Endothelial cell of umbilical vein (primary cell): ENCODE results near the gene ADCY2. TPM values are rescaled to one million over a fixed set of nuclear protein-coding genes. Genes with fewer than 3 reads are reported as not detected.

Experiments used
- BruUV-seq: library from RNA; stranded (reverse); fragments of 400-500 nt; replicated peaks from 2 replicates; lab custom pipeline; 2021; lab: Mats Ljungman, UMichigan
- CTCF ChIA-PET: fragments of 300-600, 350-600 bp; sonication (Branson Sonifier 250); formaldehyde crosslinking; loops from one replicate; lab custom pipeline; 2021; ENCODE audit warnings: antibody characterized with exemption, inconsistent platforms; lab: Charles Lee
- POLR2A ChIA-PET: fragments of 300-600, 350-600 bp; sonication (Branson Sonifier 250); formaldehyde crosslinking; loops from one replicate; lab custom pipeline; 2021; ENCODE audit warnings: antibody characterized with exemption, inconsistent platforms; lab: Charles Lee
- DNase-seq: peaks from one replicate; pipeline ENCODE4 v3.0.0-alpha.2; 2011; ENCODE audit warnings: low read depth, low spot score
- FAIRE-seq: peaks from 2 replicates; lab custom pipeline; 2011; peaks lifted over from hg19 to GRCh38; lab: Jason Lieb, UNC
- H2AFZ ChIP-seq: 2 replicates; pipeline ENCODE4 v1.6.0; 2012; ENCODE audit warnings: low read depth, low read length, control low read depth, inconsistent platforms
- H3K27ac ChIP-seq: 2 replicates; pipeline ENCODE4 v1.5.1; 2011; ENCODE audit warnings: low read depth, mild to moderate bottlenecking, control low read depth, low read length, moderate library complexity; ENCODE audit not compliant: insufficient read depth
- H3K27me3 ChIP-seq, 2 experiments: 2 replicates each; pipeline versions ENCODE4 v1.6.0 to v1.6.1; 2011; ENCODE audit warnings: low read length in 2 of 2, mixed read lengths in 1 of 2; ENCODE audit not compliant: control insufficient read depth in 2 of 2, insufficient read depth in 2 of 2
- H3K36me3 ChIP-seq, 2 experiments: 2 replicates in 1 of 2; 3 replicates in 1 of 2; pipeline ENCODE4 v1.5.1; 2011; ENCODE audit warnings: low read length in 2 of 2, mild to moderate bottlenecking in 1 of 2, moderate library complexity in 1 of 2; ENCODE audit not compliant: control insufficient read depth in 2 of 2, insufficient read depth in 2 of 2; ENCODE audit errors: extremely low read depth in 1 of 2
- H3K4me1 ChIP-seq: 3 replicates; pipeline ENCODE4 v1.5.1; 2011; ENCODE audit warnings: mild to moderate bottlenecking, low read length; ENCODE audit not compliant: control insufficient read depth, insufficient read depth; ENCODE audit errors: extremely low read depth
- H3K4me2 ChIP-seq: 2 replicates; pipeline ENCODE4 v1.6.1; 2011; ENCODE audit warnings: low read length, control low read depth, mixed read lengths; ENCODE audit not compliant: insufficient read depth
- H3K4me3 ChIP-seq, 3 experiments: fragments of 200-600 bp in 1 of 3; sonication (generic), shearing (Covaris generic) in 1 of 3; replicated peaks in 1 of 3; 2 replicates each; pipeline ENCODE4 v1.5.1; 2011 to 2016; ENCODE audit warnings: control low read depth in 3 of 3, low read length in 3 of 3, mild to moderate bottlenecking in 2 of 3, inconsistent platforms in 1 of 3, low read depth in 1 of 3, moderate library complexity in 1 of 3; ENCODE audit not compliant: insufficient read depth in 1 of 3
- H3K79me2 ChIP-seq: 2 replicates; pipeline ENCODE4 v1.6.0; 2012; ENCODE audit warnings: low read length, inconsistent platforms; ENCODE audit not compliant: control insufficient read depth, insufficient read depth
- H3K9ac ChIP-seq: replicated peaks from 2 replicates; pipeline ENCODE3; 2011; ENCODE audit warnings: low read length, control low read depth; ENCODE audit not compliant: insufficient read depth; ENCODE audit errors: extremely low read depth
- H3K9me1 ChIP-seq: replicated peaks from 3 replicates; pipeline ENCODE4 v1.6.0; 2011; ENCODE audit warnings: mild to moderate bottlenecking, low read length; ENCODE audit not compliant: control insufficient read depth, insufficient read depth; ENCODE audit errors: extremely low read depth
- H3K9me3 ChIP-seq: replicated peaks from 2 replicates; pipeline ENCODE4 v1.5.1; 2012; ENCODE audit warnings: low read length, inconsistent platforms; ENCODE audit not compliant: control insufficient read depth, insufficient read depth
- H4K20me1 ChIP-seq: replicated peaks from 2 replicates; pipeline ENCODE3; 2011; ENCODE audit warnings: mild to moderate bottlenecking, low read length; ENCODE audit not compliant: control insufficient read depth, insufficient read depth; ENCODE audit errors: extremely low read depth
- EZH2 ChIP-seq: IDR thresholded peaks from 2 replicates; pipeline ENCODE4 v1.6.1; 2012; ENCODE audit warnings: borderline replicate concordance, low read depth, mild to moderate bottlenecking, moderate library complexity, low read length, inconsistent platforms; ENCODE audit not compliant: severe bottlenecking
- FOS ChIP-seq: IDR thresholded peaks from 2 replicates; pipeline ENCODE4 v1.6.1; 2011; ENCODE audit warnings: mild to moderate bottlenecking, low read length, moderate library complexity, borderline replicate concordance; ENCODE audit not compliant: insufficient read depth
- GATA2 ChIP-seq: IDR thresholded peaks from 2 replicates; pipeline ENCODE4 v1.7.0; 2011; ENCODE audit warnings: low read depth, mild to moderate bottlenecking, moderate library complexity, mixed read lengths, low read length; ENCODE audit not compliant: insufficient read length, insufficient read depth
- JUN ChIP-seq: IDR thresholded peaks from 2 replicates; pipeline ENCODE4 v1.6.1; 2011; ENCODE audit warnings: borderline replicate concordance, low read depth; ENCODE audit not compliant: insufficient read length, insufficient read depth
- MYC ChIP-seq: IDR thresholded peaks from one replicate; pipeline ENCODE4 v1.6.1; 2011; ENCODE audit warnings: mild to moderate bottlenecking, low read depth, low read length
- POLR2A ChIP-seq: IDR thresholded peaks from 2 replicates; pipeline ENCODE4 v1.6.1; 2012; ENCODE audit warnings: low read depth, mild to moderate bottlenecking, control low read depth, low read length
- POLR2AphosphoS5 ChIP-seq: IDR thresholded peaks from 2 replicates; pipeline ENCODE4 v1.6.1; 2012; ENCODE audit warnings: low read depth, mild to moderate bottlenecking, control low read depth, low read length, moderate library complexity; ENCODE audit not compliant: insufficient read depth
- dilution Hi-C: fragments of 300-500 bp; cut with MboI; formaldehyde crosslinking; loops from one replicate; pipeline ENCODE4 v1.15.0; 2019; ENCODE audit warnings: low sequenced_read_pairs; ENCODE audit not compliant: extremely low pct_ligation_motif_present
- intact Hi-C: fragments of 100-400 bp; cut with micrococcal nuclease; formaldehyde crosslinking; loops from one replicate; pipeline ENCODE4 v1.10.0; 2022
- polyA plus RNA-seq, 4 experiments: library from polyadenylated mRNA; depleted of rRNA in 3 of 4; stranded (reverse) in 3 of 4; unstranded in 1 of 4; fragments of >200 nt; gene quantifications; 2 replicates each; pipeline versions ENCODE4 v1.2.1 to v1.2.3, GENCODE V29; 2011 to 2012; ENCODE audit warnings: missing spikeins in 1 of 4
- total RNA-seq: library from RNA; stranded (reverse); gene quantifications from 2 replicates; pipeline ENCODE4 v1.2.3, GENCODE V29; 2021
- TF ChIP-seq, protein P1 (sequence below), 2 donors: IDR thresholded peaks; 1 replicate in 1 of 2; 2 replicates in 1 of 2; pipeline ENCODE4 v1.5.1; 2011; ENCODE audit warnings: low read length in 2 of 2, mild to moderate bottlenecking in 2 of 2, moderate library complexity in 2 of 2, control low read depth in 1 of 2, inconsistent platforms in 1 of 2, low read depth in 1 of 2; ENCODE audit not compliant: insufficient read depth in 1 of 2; ENCODE audit errors: extremely low read depth in 1 of 2
- TF ChIP-seq, protein P2 (sequence below): IDR thresholded peaks from 2 replicates; pipeline ENCODE4 v1.6.1; 2011; ENCODE audit not compliant: insufficient read depth, insufficient read length

Gene ADCY2
- total and polyA plus RNA-seq, 2 donors (not counting 3 experiments of a cell fraction or from before 2014, with no cell fraction given) = under 0.01 TPM; not detected in 1

GRCh38 chr5:7541898-7542297 lies 146.0 kb downstream of the ADCY2 start:
- H4K20me1 ChIP-seq = no peaks in the 10 kb centered on the region
- H3K9me1 ChIP-seq = no peaks in the 10 kb centered on the region
- no peak overlapping the region for H3K4me3 ChIP-seq
- dilution Hi-C loops = no loop called here
- no peak overlapping the region for H3K9ac ChIP-seq
- no peak overlapping the region for H3K27ac ChIP-seq
- no peak overlapping the region for H2AFZ ChIP-seq
- BruUV-seq = no TSS peak
- intact Hi-C loops = no loop called here
- ChIA-PET CTCF (no interaction called here), POLR2A (no interaction called here)
- H3K36me3 ChIP-seq = no peaks in the 10 kb centered on the region
- peaks cover 2% of the 10 kb centered on the region for H3K9me3 ChIP-seq
- H3K4me2 ChIP-seq = no peak overlapping the region
- no peak for FAIRE-seq
- no peaks in the 10 kb centered on the region for H3K4me1 ChIP-seq
- no peaks in the 10 kb centered on the region for H3K27me3 ChIP-seq
- TF ChIP-seq FOS (no peak), JUN (no peak), MYC (no peak), GATA2 (no peak), EZH2 (no peak), POLR2AphosphoS5 (no peak), POLR2A (no peak)
- TF ChIP-seq, protein P1, sequence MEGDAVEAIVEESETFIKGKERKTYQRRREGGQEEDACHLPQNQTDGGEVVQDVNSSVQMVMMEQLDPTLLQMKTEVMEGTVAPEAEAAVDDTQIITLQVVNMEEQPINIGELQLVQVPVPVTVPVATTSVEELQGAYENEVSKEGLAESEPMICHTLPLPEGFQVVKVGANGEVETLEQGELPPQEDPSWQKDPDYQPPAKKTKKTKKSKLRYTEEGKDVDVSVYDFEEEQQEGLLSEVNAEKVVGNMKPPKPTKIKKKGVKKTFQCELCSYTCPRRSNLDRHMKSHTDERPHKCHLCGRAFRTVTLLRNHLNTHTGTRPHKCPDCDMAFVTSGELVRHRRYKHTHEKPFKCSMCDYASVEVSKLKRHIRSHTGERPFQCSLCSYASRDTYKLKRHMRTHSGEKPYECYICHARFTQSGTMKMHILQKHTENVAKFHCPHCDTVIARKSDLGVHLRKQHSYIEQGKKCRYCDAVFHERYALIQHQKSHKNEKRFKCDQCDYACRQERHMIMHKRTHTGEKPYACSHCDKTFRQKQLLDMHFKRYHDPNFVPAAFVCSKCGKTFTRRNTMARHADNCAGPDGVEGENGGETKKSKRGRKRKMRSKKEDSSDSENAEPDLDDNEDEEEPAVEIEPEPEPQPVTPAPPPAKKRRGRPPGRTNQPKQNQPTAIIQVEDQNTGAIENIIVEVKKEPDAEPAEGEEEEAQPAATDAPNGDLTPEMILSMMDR (IDR thresholded peaks at IDR 0.05; ENCODE audit: extremely low read depth in 1 of 2, insufficient read depth in 1 of 2, low read depth in 1 of 2, low read length in 2 of 2) = no peak
- TF ChIP-seq, protein P2, sequence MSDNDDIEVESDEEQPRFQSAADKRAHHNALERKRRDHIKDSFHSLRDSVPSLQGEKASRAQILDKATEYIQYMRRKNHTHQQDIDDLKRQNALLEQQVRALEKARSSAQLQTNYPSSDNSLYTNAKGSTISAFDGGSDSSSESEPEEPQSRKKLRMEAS = no peak
- H3K79me2 ChIP-seq = no peaks in the 10 kb centered on the region
- no peak for DNase-seq
